Stimulated activated CD4-positive, alpha-beta T cell treated with anti-CD3 and anti-CD28 coated beads, Interleukin-2, amount 100 ng/mL, for 4 hours (primary cell): ENCODE results near the gene ZBTB26.
A peak's percentile ranks its signal among the peaks of the same experiment; 100 is the strongest.

ENCODE experiments used
- DNase-seq: peaks from one replicate; pipeline ENCODE4 v3.0.0-alpha.2; 2020; ENCODE audit warnings: low read depth

Gene ZBTB26

GRCh38 chr9:122931226-122932121 lies at the start of gene ZBTB26:
Gene ZBTB26 (minus strand): TSS chr9:122931512. CDS start chr9:122919934, 11,578 bp downstream.
- DNase-seq, result peak; percentile 78

- no peak for DNase-seq
Measured at GRCh38 chr9:122978601-122979000, 47.3 kb upstream of the ZBTB26 start.

GRCh38 chr9:122975196-122975595 lies 43.9 kb upstream of the ZBTB26 start:
- DNase-seq, result no peak

- DNase-seq, result no peak
Measured at GRCh38 chr9:122961139-122961538, 29.8 kb upstream of the ZBTB26 start.

- no peak for DNase-seq
Measured at GRCh38 chr9:122955961-122956360, 24.6 kb upstream of the ZBTB26 start.

- DNase-seq, result no peak
Measured at GRCh38 chr9:122954253-122954691, 23.0 kb upstream of the ZBTB26 start.

GRCh38 chr9:122951056-122951455 lies 19.7 kb upstream of the ZBTB26 start:
- DNase-seq, result no peak

- DNase-seq, result no peak
Measured at GRCh38 chr9:122950263-122950662, 19.0 kb upstream of the ZBTB26 start.

- DNase-seq, result no peak
Measured at GRCh38 chr9:122949696-122950095, 18.4 kb upstream of the ZBTB26 start.

- DNase-seq, result no peak
Measured at GRCh38 chr9:122948313-122948712, 17.0 kb upstream of the ZBTB26 start.

GRCh38 chr9:122946461-122947005 lies 15.2 kb upstream of the ZBTB26 start:
- DNase-seq, result no peak

GRCh38 chr9:122944960-122945888 lies 13.9 kb upstream of the ZBTB26 start:
- no peak for DNase-seq

- no peak for DNase-seq
Measured at GRCh38 chr9:122941582-122942234, 10.4 kb upstream of the ZBTB26 start.

GRCh38 chr9:122940749-122941581 lies 9.7 kb upstream of the ZBTB26 start, which contains the start of gene RABGAP1:
Gene RABGAP1 (plus strand): TSS chr9:122941020. CDS start chr9:122957060, 16,040 bp downstream.
- peak; percentile 98 for DNase-seq

- DNase-seq, result no peak
Measured at GRCh38 chr9:122940454-122940748, 9.1 kb upstream of the ZBTB26 start.

GRCh38 chr9:122939601-122940000 lies 8.3 kb upstream of the ZBTB26 start:
- no peak for DNase-seq

GRCh38 chr9:122936883-122937282 lies 5.6 kb upstream of the ZBTB26 start:
- no peak for DNase-seq

- DNase-seq, result no peak
Measured at GRCh38 chr9:122936464-122936863, 5.2 kb upstream of the ZBTB26 start.

- DNase-seq, result no peak
Measured at GRCh38 chr9:122930541-122931225, 629 bp downstream of the ZBTB26 start.

GRCh38 chr9:122929796-122930354 lies 1.4 kb downstream of the ZBTB26 start:
- DNase-seq, result no peak
